Endothelial cell of umbilical vein (primary cell): ENCODE results near the gene ENTPD6.

Experiments
- EZH2 ChIP-seq: IDR thresholded peaks from 2 replicates; pipeline ENCODE4 v1.6.1; 2012; ENCODE audit warnings: borderline replicate concordance, low read depth, mild to moderate bottlenecking, moderate library complexity, low read length, inconsistent platforms; ENCODE audit not compliant: severe bottlenecking
- FOS ChIP-seq: IDR thresholded peaks from 2 replicates; pipeline ENCODE4 v1.6.1; 2011; ENCODE audit warnings: mild to moderate bottlenecking, low read length, moderate library complexity, borderline replicate concordance; ENCODE audit not compliant: insufficient read depth
- GATA2 ChIP-seq: IDR thresholded peaks from 2 replicates; pipeline ENCODE4 v1.7.0; 2011; ENCODE audit warnings: low read depth, mild to moderate bottlenecking, moderate library complexity, mixed read lengths, low read length; ENCODE audit not compliant: insufficient read length, insufficient read depth
- MYC ChIP-seq: IDR thresholded peaks from one replicate; pipeline ENCODE4 v1.6.1; 2011; ENCODE audit warnings: mild to moderate bottlenecking, low read depth, low read length
- POLR2A ChIP-seq: IDR thresholded peaks from 2 replicates; pipeline ENCODE4 v1.6.1; 2012; ENCODE audit warnings: low read depth, mild to moderate bottlenecking, control low read depth, low read length
- POLR2AphosphoS5 ChIP-seq: IDR thresholded peaks from 2 replicates; pipeline ENCODE4 v1.6.1; 2012; ENCODE audit warnings: low read depth, mild to moderate bottlenecking, control low read depth, low read length, moderate library complexity; ENCODE audit not compliant: insufficient read depth
- TF ChIP-seq, protein P1 (sequence below), 2 donors: IDR thresholded peaks; 1 replicate in 1 of 2; 2 replicates in 1 of 2; pipeline ENCODE4 v1.5.1; 2011; ENCODE audit warnings: low read length in 2 of 2, mild to moderate bottlenecking in 2 of 2, moderate library complexity in 2 of 2, control low read depth in 1 of 2, inconsistent platforms in 1 of 2, low read depth in 1 of 2; ENCODE audit not compliant: insufficient read depth in 1 of 2; ENCODE audit errors: extremely low read depth in 1 of 2

DNA sequence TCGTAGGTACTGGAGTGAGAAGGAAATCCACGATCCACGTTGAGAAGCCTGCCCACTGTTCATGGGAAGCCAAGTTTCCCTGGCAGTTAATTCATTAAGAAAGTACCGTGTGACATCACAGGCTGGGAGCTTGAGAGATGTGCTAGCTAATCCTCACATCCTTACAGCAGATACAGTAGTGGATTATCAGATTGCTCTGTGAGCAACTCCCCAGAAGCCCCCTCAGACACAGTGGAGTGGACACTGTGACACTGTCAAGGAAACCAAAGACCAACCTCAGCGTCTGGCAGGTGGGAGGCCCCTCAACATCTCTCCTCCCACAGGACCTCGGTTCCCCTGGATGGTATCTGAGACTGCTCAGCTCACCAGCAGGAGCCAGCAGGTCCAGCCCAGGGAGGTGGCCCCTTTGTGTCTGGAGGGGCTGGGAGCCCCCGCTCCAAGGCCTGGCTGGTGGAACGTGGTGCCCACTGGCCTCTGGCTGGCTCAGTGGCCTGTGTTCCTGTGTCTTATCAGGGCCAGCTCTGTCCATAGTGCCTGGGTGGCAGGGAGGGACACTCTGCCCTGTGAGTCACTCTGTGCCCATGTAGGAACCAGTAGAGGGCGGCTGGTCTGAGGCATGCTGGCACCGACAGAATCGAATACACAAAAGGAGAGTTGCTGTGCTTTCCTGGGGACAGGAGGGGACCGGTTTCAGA is 59.6 kb downstream of the ENTPD6 start:
- TF ChIP-seq, protein P1, sequence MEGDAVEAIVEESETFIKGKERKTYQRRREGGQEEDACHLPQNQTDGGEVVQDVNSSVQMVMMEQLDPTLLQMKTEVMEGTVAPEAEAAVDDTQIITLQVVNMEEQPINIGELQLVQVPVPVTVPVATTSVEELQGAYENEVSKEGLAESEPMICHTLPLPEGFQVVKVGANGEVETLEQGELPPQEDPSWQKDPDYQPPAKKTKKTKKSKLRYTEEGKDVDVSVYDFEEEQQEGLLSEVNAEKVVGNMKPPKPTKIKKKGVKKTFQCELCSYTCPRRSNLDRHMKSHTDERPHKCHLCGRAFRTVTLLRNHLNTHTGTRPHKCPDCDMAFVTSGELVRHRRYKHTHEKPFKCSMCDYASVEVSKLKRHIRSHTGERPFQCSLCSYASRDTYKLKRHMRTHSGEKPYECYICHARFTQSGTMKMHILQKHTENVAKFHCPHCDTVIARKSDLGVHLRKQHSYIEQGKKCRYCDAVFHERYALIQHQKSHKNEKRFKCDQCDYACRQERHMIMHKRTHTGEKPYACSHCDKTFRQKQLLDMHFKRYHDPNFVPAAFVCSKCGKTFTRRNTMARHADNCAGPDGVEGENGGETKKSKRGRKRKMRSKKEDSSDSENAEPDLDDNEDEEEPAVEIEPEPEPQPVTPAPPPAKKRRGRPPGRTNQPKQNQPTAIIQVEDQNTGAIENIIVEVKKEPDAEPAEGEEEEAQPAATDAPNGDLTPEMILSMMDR (IDR thresholded peaks at IDR 0.05; ENCODE audit: extremely low read depth in 1 of 2, insufficient read depth in 1 of 2, low read depth in 1 of 2, low read length in 2 of 2), result no peak
- no peak for TF ChIP-seq POLR2A
- TF ChIP-seq EZH2, result no peak
- TF ChIP-seq MYC, result no peak
- TF ChIP-seq POLR2AphosphoS5, result no peak
- no peak for TF ChIP-seq FOS
- no peak for TF ChIP-seq GATA2
